HepG2 (cell line): ENCODE results near the gene HCFC1. TPM values are rescaled to one million over a fixed set of nuclear protein-coding genes. Genes with fewer than 3 reads are reported as not detected.

Experiments
- ATAC-seq: fragments of 200-7000 bp; cut with Tn5 transposase; 3 replicates; pipeline ENCODE4 v1.9.1; 2020; ENCODE audit warnings: mild to moderate bottlenecking, moderate library complexity
- BruUV-seq: library from RNA; stranded (reverse); fragments of 400-500 nt; replicated peaks from 2 replicates; lab custom pipeline; 2021; lab: Mats Ljungman, UMichigan
- CTCF ChIA-PET: fragments of 300-600 bp; formaldehyde crosslinking; extraction: SDS; loops from one replicate; lab custom pipeline; 2021; ENCODE audit warnings: low total read pairs, inconsistent platforms, low intra/inter-chr PET ratio; lab: Yijun Ruan, JAX
- POLR2A ChIA-PET: fragments of 350-600 bp; sonication (Branson Sonifier 250); formaldehyde crosslinking; loops from one replicate; lab custom pipeline; 2020; ENCODE audit warnings: antibody characterized with exemption, inconsistent platforms; lab: Yijun Ruan, JAX
- DNase-seq: peaks from one replicate; pipeline ENCODE4 v3.0.0-alpha.2; 2015; ENCODE audit warnings: low spot score
- FAIRE-seq: peaks from 3 replicates; lab custom pipeline; 2011; peaks lifted over from hg19 to GRCh38; lab: Jason Lieb, UNC
- H2AFZ ChIP-seq: one replicate; pipeline ENCODE4 v1.6.1; 2011; ENCODE audit warnings: low read length, inconsistent platforms
- H3K27ac ChIP-seq: fragments of 300-600 bp; 3 replicates; pipeline ENCODE4 v1.8.0; 2011; ENCODE audit warnings: mixed run types, mild to moderate bottlenecking, mixed read lengths, low read length, inconsistent platforms; ENCODE audit not compliant: insufficient read depth; ENCODE audit errors: extremely low read length
- H3K27me3 ChIP-seq, 2 experiments: fragments of 200-600 bp in 1 of 2; 2 replicates in 1 of 2; 3 replicates in 1 of 2; pipeline versions ENCODE4 v1.6.0 to v1.8.0; 2011; ENCODE audit warnings: low read length in 2 of 2, mild to moderate bottlenecking in 2 of 2, moderate library complexity in 2 of 2, inconsistent platforms in 1 of 2; ENCODE audit not compliant: insufficient read depth in 2 of 2, control insufficient read depth in 1 of 2
- H3K36me3 ChIP-seq, 2 experiments: fragments of 200-600 bp in 1 of 2; replicated peaks in 1 of 2; 2 replicates in 1 of 2; 3 replicates in 1 of 2; pipeline versions ENCODE4 v1.5.1 to v1.8.0; 2011; ENCODE audit warnings: low read length in 2 of 2, inconsistent platforms in 1 of 2; ENCODE audit not compliant: insufficient read depth in 2 of 2, control insufficient read depth in 1 of 2
- H3K4me1 ChIP-seq: 2 replicates; pipeline ENCODE4 v1.5.1; 2012; ENCODE audit warnings: low read length, inconsistent platforms; ENCODE audit not compliant: insufficient read depth
- H3K4me2 ChIP-seq: 2 replicates; pipeline ENCODE4 v1.6.0; 2011; ENCODE audit warnings: low read depth, low read length, inconsistent platforms
- H3K4me3 ChIP-seq, 3 experiments: fragments of 200-600 bp in 1 of 3; sonication (generic), shearing (Covaris generic) in 1 of 3; replicated peaks in 1 of 3; 2 replicates each; pipeline ENCODE4 v1.5.1; 2011 to 2016; ENCODE audit warnings: low read length in 3 of 3, inconsistent platforms in 2 of 3, low read depth in 2 of 3, mild to moderate bottlenecking in 2 of 3, control low read depth in 1 of 3, mixed read lengths in 1 of 3; ENCODE audit not compliant: insufficient read depth in 1 of 3
- H3K79me2 ChIP-seq: one replicate; pipeline ENCODE4 v1.6.1; 2011; ENCODE audit warnings: low read length, inconsistent platforms; ENCODE audit not compliant: insufficient read depth
- H3K9ac ChIP-seq: 2 replicates; pipeline ENCODE4 v1.6.0; 2011; ENCODE audit warnings: mild to moderate bottlenecking, low read depth, low read length, inconsistent platforms; ENCODE audit not compliant: insufficient read depth
- H3K9me3 ChIP-seq: 2 replicates; pipeline ENCODE4 v1.5.1; 2012; ENCODE audit warnings: mild to moderate bottlenecking, low read length
- H4K20me1 ChIP-seq: 2 replicates; pipeline ENCODE4 v1.6.0; 2011; ENCODE audit warnings: inconsistent platforms, mild to moderate bottlenecking, low read length, moderate library complexity; ENCODE audit not compliant: insufficient read depth
- BRF2 ChIP-seq: sonication (generic); formaldehyde crosslinking; IDR thresholded peaks from 2 replicates; pipeline ENCODE4 v1.8.1; 2022; ENCODE audit warnings: mild to moderate bottlenecking, missing genetic modification reagents
- CSRNP2 ChIP-seq: sonication (generic); formaldehyde crosslinking; conservative IDR thresholded peaks from 2 replicates; pipeline ENCODE4 v1.8.0; 2022; ENCODE audit warnings: low read depth, missing genetic modification reagents
- ERF ChIP-seq: IDR thresholded peaks from 2 replicates; pipeline ENCODE4 v1.6.1; 2018; ENCODE audit warnings: missing biosample characterization, missing genetic modification reagents
- HOXA7 ChIP-seq: sonication (generic); formaldehyde crosslinking; IDR thresholded peaks from 2 replicates; pipeline ENCODE4 v1.8.1; 2022; ENCODE audit warnings: mild to moderate bottlenecking, missing genetic modification reagents, moderate library complexity
- KDM1A ChIP-seq: IDR thresholded peaks from 2 replicates; pipeline ENCODE4 v1.6.1; 2016; ENCODE audit warnings: missing compliant biosample characterization
- MIER3 ChIP-seq: IDR thresholded peaks from 2 replicates; pipeline ENCODE4 v1.6.1; 2016; ENCODE audit warnings: missing compliant biosample characterization, borderline replicate concordance
- MZF1 ChIP-seq: sonication (generic); formaldehyde crosslinking; IDR thresholded peaks from 2 replicates; pipeline ENCODE4 v1.8.1; 2023; ENCODE audit warnings: mild to moderate bottlenecking, missing genetic modification reagents, borderline replicate concordance
- NR2F6 ChIP-seq, 2 experiments: IDR thresholded peaks; 2 replicates each; pipeline ENCODE4 v1.6.1; 2016; ENCODE audit warnings: antibody characterized with exemption in 1 of 2, mild to moderate bottlenecking in 1 of 2
- PHF5A ChIP-seq: IDR thresholded peaks from one replicate; pipeline ENCODE4 v1.6.1; 2018; ENCODE audit warnings: low read depth, missing genetic modification reagents; ENCODE audit not compliant: unreplicated experiment
- SMAD3 ChIP-seq: sonication (generic); formaldehyde crosslinking; IDR thresholded peaks from 2 replicates; pipeline ENCODE4 v1.4.0; 2020; ENCODE audit warnings: missing genetic modification reagents
- SSRP1 ChIP-seq: IDR thresholded peaks from 2 replicates; pipeline ENCODE4 v1.6.1; 2016; ENCODE audit warnings: control low read depth
- TRAFD1 ChIP-seq: sonication (generic); formaldehyde crosslinking; IDR thresholded peaks from 2 replicates; pipeline ENCODE4 v1.5.1; 2020; ENCODE audit warnings: missing genetic modification reagents, mild to moderate bottlenecking, borderline replicate concordance
- USF2 ChIP-seq, 2 experiments: sonication (generic) in 1 of 2; formaldehyde crosslinking in 1 of 2; IDR thresholded peaks; 2 replicates each; pipeline versions ENCODE4 v1.5.1 to v1.6.1; 2011 to 2020; ENCODE audit warnings: borderline replicate concordance in 1 of 2, low read depth in 1 of 2, low read length in 1 of 2, mild to moderate bottlenecking in 1 of 2, missing genetic modification reagents in 1 of 2, moderate library complexity in 1 of 2
- XRCC5 ChIP-seq: fragments of 200-400 bp; formaldehyde crosslinking; optimal IDR thresholded peaks from 2 replicates; pipeline ENCODE3; 2017; ENCODE audit warnings: mild to moderate bottlenecking, low read length
- ZBTB7A ChIP-seq: sonication (generic); formaldehyde crosslinking; IDR thresholded peaks from 2 replicates; pipeline ENCODE4 v1.8.0; 2022; ENCODE audit warnings: mild to moderate bottlenecking, missing genetic modification reagents
- ZNF20 ChIP-seq: sonication (generic); formaldehyde crosslinking; IDR thresholded peaks from 2 replicates; pipeline ENCODE4 v1.4.0; 2020; ENCODE audit warnings: mild to moderate bottlenecking, moderate library complexity, missing genetic modification reagents
- ZNF879 ChIP-seq: sonication (generic); formaldehyde crosslinking; IDR thresholded peaks from 2 replicates; pipeline ENCODE4 v1.8.1; 2023; ENCODE audit warnings: missing genetic modification reagents
- ZNF883 ChIP-seq: sonication (generic); formaldehyde crosslinking; IDR thresholded peaks from 2 replicates; pipeline ENCODE4 v1.5.1; 2020; ENCODE audit warnings: mild to moderate bottlenecking, missing genetic modification reagents; ENCODE audit errors: not compliant biosample characterization
- WGBS: methylation state at CpG from one replicate; pipeline ENCODE4 v1.1.6; 2017; ENCODE audit warnings: low lambda C conversion rate; 5-methylcytosine and 5-hydroxymethylcytosine counted together
- in situ Hi-C: cut with HindIII; loops from 2 replicates; pipeline ENCODE4 v1.10.0; 2017; ENCODE audit warnings: low pct_unique_long_range_greater_than_20kb; ENCODE audit not compliant: extremely low pct_ligation_motif_present
- intact Hi-C: fragments of 100-400 bp; cut with micrococcal nuclease; formaldehyde crosslinking; loops from one replicate; pipeline ENCODE4 v1.10.0; 2022; ENCODE audit not compliant: unreplicated experiment
- polyA plus RNA-seq, 8 experiments: library from polyadenylated mRNA; depleted of rRNA in 3 of 8; stranded (reverse) in 7 of 8; unstranded in 1 of 8; fragments of >200 nt; fragmentation: Illumina TruSeq in 4 of 8; extraction: Trizol in 4 of 8; gene quantifications; 2 replicates each; pipeline versions ENCODE4 v1.2.1 to v1.2.3, GENCODE V29; 2011 to 2016; ENCODE audit warnings: low read depth in 4 of 8, missing spikeins in 1 of 8, mixed read lengths in 1 of 8; ENCODE audit not compliant: insufficient read depth in 1 of 8
- total RNA-seq, 5 experiments: library from RNA; depleted of rRNA; stranded (reverse); fragments of >200 nt; fragmentation: Illumina TruSeq; extraction: Trizol; gene quantifications; 2 replicates each; pipeline ENCODE4 v1.2.3, GENCODE V29; 2016; ENCODE audit warnings: low read depth in 1 of 5

The HCFC1 gene
- total and polyA plus RNA-seq, 2 of the 13 experiments (the other 11 are each of a cell fraction or from before 2014, with no cell fraction given), result 5.8 to 17.8 TPM

GRCh38 chrX:153920546-153920945, 51.1 kb downstream of the HCFC1 start (continued):
- TF ChIP-seq XRCC5 (no peak), SSRP1 (CRISPR knock-in tag) (no peak)

GRCh38 chrX:153919281-153919680, 52.3 kb downstream of the HCFC1 start:
- Histone ChIP-seq H3K27me3 (no peaks in the 10 kb centered on the region; a peak in 2 of 5 replicates), H3K4me1 (peaks cover 28% of the 10 kb centered on the region), H3K27ac (no peak overlapping the region), H4K20me1 (no peaks in the 10 kb centered on the region), H3K36me3 (no peaks in the 10 kb centered on the region), H2AFZ (no peak overlapping the region), H3K79me2 (no peaks in the 10 kb centered on the region), H3K4me3 (no peak overlapping the region), H3K9me3 (no peaks in the 10 kb centered on the region), H3K9ac (no peak overlapping the region), H3K4me2 (no peak overlapping the region)
- no peak for DNase-seq
- FAIRE-seq, result no peak
- BruUV-seq, result no TSS peak
- WGBS, result 46% methylated on average over 6 of the region's 13 CpGs
- in situ Hi-C loops (no loop called here), intact Hi-C loops (no loop called here)
- CTCF ChIA-PET, result no interaction called here
- no peak for ATAC-seq
- POLR2A ChIA-PET, result no interaction called here
- TF ChIP-seq ERF (no peak), NR2F6 (IDR thresholded peaks at IDR 0.05) (no peak), NR2F6 (CRISPR knock-in tag; IDR thresholded peaks at IDR 0.05) (no peak), KDM1A (no peak), CSRNP2 (CRISPR knock-in tag) (no peak), TRAFD1 (CRISPR knock-in tag) (no peak), ZNF20 (no peak), ZNF883 (CRISPR knock-in tag) (no peak), SMAD3 (CRISPR knock-in tag) (no peak), HOXA7 (CRISPR knock-in tag) (no peak), USF2 (IDR thresholded peaks at IDR 0.05; ENCODE audit: low read depth, low read length) (no peak), USF2 (CRISPR knock-in tag; IDR thresholded peaks at IDR 0.05; ENCODE audit: borderline replicate concordance) (no peak), ZNF879 (no peak), MZF1 (CRISPR knock-in tag) (no peak), PHF5A (CRISPR knock-in tag) (no peak), BRF2 (CRISPR knock-in tag) (no peak), MIER3 (CRISPR knock-in tag) (no peak), ZBTB7A (CRISPR knock-in tag) (no peak)
